GM12878 (cell line): ENCODE measurements around the gene ZNF883.

Experiments used
- CREB1 ChIP-seq: IDR thresholded peaks from 2 replicates; pipeline ENCODE4 v1.6.1; 2012; ENCODE audit warnings: low read depth, mild to moderate bottlenecking, inconsistent platforms
- YY1 ChIP-seq: IDR thresholded peaks from 2 replicates; pipeline ENCODE4 v1.6.1; 2011; ENCODE audit warnings: low read depth, mild to moderate bottlenecking, low read length

GRCh38 chr9:113026200-113026599 lies 14.2 kb upstream of the ZNF883 start:
- TF ChIP-seq CREB1 (no peak), YY1 (no peak)
